ENCODE data around the gene CELA2B. TPM values are rescaled to one million over a fixed set of nuclear protein-coding genes. Genes with fewer than 3 reads are reported as not detected.
"Not testable (repeated sequence)": the region's sequence is repeated elsewhere in the genome, so short reads cannot be mapped to it uniquely, and the experiment has no call there.

The CELA2B gene
- not detected for total RNA-seq
- not detected for polyA plus RNA-seq
- long read RNA-seq, donor 1, result 0 reads
- long read RNA-seq, donor 2, result 0 reads
- long read RNA-seq, donor 3, partial matches to known transcripts, result 0 of 1 reads
- long read RNA-seq, donor 3, other reads (novel, unspliced or antisense), result 1 of 1 reads
- long read RNA-seq, donor 4, result 0 reads

DNA sequence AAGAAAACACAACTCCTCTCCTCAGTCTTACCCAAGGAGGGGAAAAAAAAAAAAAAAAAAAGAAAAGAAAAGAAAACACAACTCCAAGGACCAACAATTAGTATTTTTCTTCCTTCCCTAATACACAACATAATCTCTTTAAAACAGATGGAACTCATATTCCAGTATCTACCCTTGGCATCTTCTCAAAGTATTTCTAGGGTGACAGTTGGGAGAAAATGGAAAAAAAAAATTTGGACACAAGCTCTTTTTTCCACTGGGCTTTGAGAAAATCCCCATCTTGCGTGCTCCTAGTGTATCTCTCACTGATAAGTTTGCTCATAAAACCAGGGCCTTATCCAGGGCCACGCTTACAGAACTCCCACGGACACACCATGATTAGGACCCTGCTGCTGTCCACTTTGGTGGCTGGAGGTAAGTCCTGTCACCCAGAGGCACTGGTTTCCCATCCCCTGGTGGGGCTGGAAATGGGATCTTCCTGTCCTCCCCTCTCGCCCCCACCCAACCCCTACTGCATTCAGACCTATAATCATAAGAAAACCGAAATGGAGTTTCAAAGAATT lies at the start of gene CELA2B:
Gene CELA2B, plus strand, starts transcription at position 353 of the 563 bp plus-strand sequence. Its CDS starts 22 bp downstream, at position 375.
- no peaks in the 10 kb centered on the region for H3K27me3 ChIP-seq (ENCODE audit: control insufficient read depth, insufficient read depth)
- WGBS, result 66% methylated on average over 5 of the region's 5 CpGs

DNA sequence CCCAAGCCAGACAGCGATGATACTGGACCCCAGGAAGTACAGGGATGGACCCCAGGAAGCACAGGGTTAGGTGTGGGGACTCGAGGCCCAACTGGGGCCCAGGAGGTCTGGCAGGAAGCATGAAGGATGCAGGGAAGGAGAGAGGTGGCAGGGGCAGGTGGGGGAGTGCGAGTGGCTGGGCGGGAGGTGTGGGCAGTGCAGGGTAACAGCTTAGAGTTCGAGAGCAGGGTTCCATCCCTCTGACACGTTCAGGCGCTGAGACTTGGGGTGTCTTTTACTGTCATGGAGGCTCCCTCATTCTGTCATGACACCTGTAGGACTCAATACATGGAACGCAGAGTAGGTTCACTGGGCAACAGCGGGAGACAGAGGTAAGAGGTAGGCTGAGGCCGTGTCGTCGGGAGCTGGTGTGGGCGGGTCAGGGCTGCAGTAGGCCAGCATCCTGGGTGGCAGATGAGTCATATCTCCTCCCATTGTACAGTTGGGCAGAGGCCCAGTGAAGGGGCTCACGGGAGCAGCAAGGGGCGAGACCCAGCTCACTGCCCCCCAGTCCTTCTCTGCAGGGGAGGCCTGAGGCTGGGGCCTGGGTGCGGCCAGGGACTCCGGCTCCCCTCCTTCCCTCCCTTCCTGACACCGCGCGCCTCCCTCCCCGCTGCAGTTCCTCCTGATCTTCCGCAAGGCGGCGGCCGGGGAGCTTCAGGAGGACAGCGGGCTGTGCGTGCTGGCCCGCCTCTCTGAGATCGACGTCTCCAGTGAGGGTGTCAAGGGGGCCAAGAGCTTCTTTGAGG lies 49.2 kb upstream of the CELA2B start:
- Histone ChIP-seq H3K4me1 (ENCODE audit: control insufficient read depth, insufficient read depth, low read length) (no peaks in the 10 kb centered on the region), H3K4me3 (ENCODE audit: low read length) (no peak overlapping the region), H3K27me3 (ENCODE audit: control insufficient read depth, insufficient read depth) (no peaks in the 10 kb centered on the region), H3K9me3 (ENCODE audit: control insufficient read depth, low read length) (no peaks in the 10 kb centered on the region), H3K27ac (ENCODE audit: low read length) (no peak overlapping the region)
- DNase-seq, result peak in 1 of 3 donors; percentile 25
- intact Hi-C loops (cut with DNase I), result no loop called here
- ATAC-seq, result peak; percentile 15 to 30
- 46% methylated on average over 30 of the region's 30 CpGs for WGBS

More for the DNA sequence above, at the start of gene CELA2B:
- no peak within 1 kb of the TSS for H3K4me3 ChIP-seq (ENCODE audit: low read length)
- intact Hi-C loops (cut with DNase I), result no loop called here
- no peaks in the 10 kb centered on the region for H3K4me1 ChIP-seq (ENCODE audit: control insufficient read depth, insufficient read depth, low read length)
- DNase-seq (no peak), ATAC-seq (no peak)
- no peaks in the 10 kb centered on the region for H3K9me3 ChIP-seq (ENCODE audit: control insufficient read depth, low read length)
- H3K27ac ChIP-seq (ENCODE audit: low read length), result no peak within 1 kb of the TSS

DNA sequence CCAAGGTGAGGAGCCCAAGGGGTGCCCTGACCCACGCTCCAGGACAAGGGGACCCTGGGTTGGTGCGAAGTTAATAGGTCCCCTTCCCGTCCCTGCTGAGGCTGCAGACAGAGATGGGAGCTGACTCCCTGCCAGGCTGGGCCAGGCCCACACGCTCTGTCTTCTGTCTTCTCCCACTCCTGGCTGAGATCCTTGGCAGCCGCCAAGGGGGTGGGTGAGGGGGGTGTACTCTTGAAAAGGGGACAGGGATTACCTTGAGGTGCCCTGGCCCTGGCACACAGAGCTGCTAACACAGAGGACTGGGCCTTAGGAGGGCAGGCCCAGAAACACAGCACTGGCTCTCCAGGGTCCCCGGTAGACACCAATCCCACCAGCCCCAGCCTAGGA lies 48.6 kb upstream of the CELA2B start:
- 55% methylated on average over 6 of the region's 6 CpGs for WGBS
- Histone ChIP-seq H3K27ac (ENCODE audit: low read length) (no peak overlapping the region), H3K4me3 (ENCODE audit: low read length) (no peak overlapping the region), H3K4me1 (ENCODE audit: control insufficient read depth, insufficient read depth, low read length) (no peaks in the 10 kb centered on the region), H3K27me3 (ENCODE audit: control insufficient read depth, insufficient read depth) (no peaks in the 10 kb centered on the region), H3K9me3 (ENCODE audit: control insufficient read depth, low read length) (no peaks in the 10 kb centered on the region)
- no peak for DNase-seq
- intact Hi-C loops (cut with DNase I), result no loop called here
- no peak for ATAC-seq

DNA sequence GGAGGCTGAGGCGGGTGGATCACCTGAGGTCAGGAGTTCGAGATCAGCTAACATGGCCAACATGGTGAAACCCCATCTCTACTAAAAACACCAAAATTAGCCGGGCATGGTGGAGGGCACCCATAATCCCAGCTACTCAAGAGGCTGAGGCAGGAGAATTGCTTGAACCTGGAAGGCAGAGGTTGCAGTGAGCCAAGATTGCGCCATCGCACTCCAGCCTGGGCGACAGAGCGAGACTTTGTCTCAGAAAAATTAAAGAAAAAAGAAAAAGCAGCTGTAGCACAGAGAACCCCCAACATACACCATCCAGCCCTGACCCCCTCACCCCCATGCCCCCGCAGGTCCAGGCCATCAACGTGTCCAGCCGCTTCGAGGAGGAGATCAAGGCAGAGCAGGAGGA lies 47.7 kb upstream of the CELA2B start:
- H3K4me1 ChIP-seq (ENCODE audit: control insufficient read depth, insufficient read depth, low read length); H3K27me3 ChIP-seq (ENCODE audit: control insufficient read depth, insufficient read depth); intact Hi-C loops (cut with DNase I); ATAC-seq; H3K4me3 ChIP-seq (ENCODE audit: low read length); H3K9me3 ChIP-seq (ENCODE audit: control insufficient read depth, low read length); H3K27ac ChIP-seq (ENCODE audit: low read length): not testable (repeated sequence)
- DNase-seq, result peak in 1 of 3 donors; percentile 12
- WGBS, result 93% methylated on average over 11 of the region's 11 CpGs

DNA sequence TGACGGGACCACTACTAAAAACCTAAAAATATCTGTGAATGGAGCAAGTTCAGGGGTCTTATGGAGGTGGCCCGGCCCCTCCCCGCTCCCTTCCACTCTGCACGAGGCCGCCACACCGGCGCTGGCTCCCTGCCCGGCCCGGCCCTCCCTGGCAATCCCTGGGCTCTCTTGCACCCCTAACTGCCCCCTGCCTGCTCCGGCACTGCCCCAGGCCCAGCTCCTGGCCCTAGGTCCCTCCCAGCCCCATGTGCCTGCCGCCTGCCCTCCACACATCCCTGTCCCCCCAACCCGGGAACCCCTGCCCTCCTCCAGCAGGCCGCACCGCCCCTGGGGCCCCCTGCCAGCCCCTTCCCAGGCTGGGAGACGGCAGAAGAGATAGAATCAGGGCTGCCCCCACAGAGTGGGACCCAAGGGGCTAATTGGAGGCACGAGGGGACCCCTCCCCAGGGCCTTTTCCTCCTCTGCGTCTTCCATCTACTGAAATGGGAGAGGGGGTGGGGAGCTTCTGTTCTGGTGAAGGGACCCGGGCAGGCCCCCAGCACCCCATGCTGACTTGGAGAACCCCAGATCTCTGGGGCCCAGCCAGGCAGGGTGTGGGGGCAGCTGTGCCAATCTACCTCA lies 47.0 kb upstream of the CELA2B start:
- Histone ChIP-seq H3K27me3 (ENCODE audit: control insufficient read depth, insufficient read depth) (no peaks in the 10 kb centered on the region), H3K4me3 (ENCODE audit: low read length) (no peak overlapping the region), H3K27ac (ENCODE audit: low read length) (no peak overlapping the region), H3K9me3 (ENCODE audit: control insufficient read depth, low read length) (no peaks in the 10 kb centered on the region), H3K4me1 (ENCODE audit: control insufficient read depth, insufficient read depth, low read length) (no peaks in the 10 kb centered on the region)
- intact Hi-C loops (cut with DNase I), result no loop called here
- 87% methylated on average over 18 of the region's 18 CpGs for WGBS
- DNase-seq (peak in 1 of 3 donors; percentile 46), ATAC-seq (no peak)

DNA sequence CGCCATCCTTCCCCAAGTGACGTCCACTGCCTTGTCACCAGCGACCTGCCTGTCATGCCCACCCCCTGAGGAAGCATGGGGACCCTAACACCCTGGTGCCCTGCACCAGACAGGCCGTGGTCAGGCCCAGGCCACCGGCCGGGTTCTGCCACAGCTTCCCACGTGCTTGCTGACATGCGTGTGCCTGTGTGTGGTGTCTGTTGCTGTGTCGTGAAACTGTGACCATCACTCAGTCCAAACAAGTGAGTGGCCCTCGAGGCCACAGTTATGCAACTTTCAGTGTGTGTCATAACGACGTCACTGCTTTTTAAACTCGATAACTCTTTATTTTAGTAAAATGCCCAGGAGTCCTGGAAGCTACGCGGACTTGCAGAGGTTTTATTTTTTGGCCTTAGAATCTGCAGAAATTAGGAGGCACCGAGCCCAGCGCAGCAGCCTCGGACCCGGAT lies 46.2 kb upstream of the CELA2B start:
- H3K9me3 ChIP-seq (ENCODE audit: control insufficient read depth, low read length), result no peaks in the 10 kb centered on the region
- H3K4me3 ChIP-seq (ENCODE audit: low read length), result no peak overlapping the region
- H3K4me1 ChIP-seq (ENCODE audit: control insufficient read depth, insufficient read depth, low read length), result no peaks in the 10 kb centered on the region
- WGBS, result 87% methylated on average over 19 of the region's 19 CpGs
- no peak for ATAC-seq
- DNase-seq, result peak in 1 of 3 donors; percentile 39
- no peaks in the 10 kb centered on the region for H3K27me3 ChIP-seq (ENCODE audit: control insufficient read depth, insufficient read depth)
- intact Hi-C loops (cut with DNase I), result loop anchor here in 2 of 4 donors (2.0 kb wide), 2 partner anchors 105 to 107 kb away; no protein-coding TSS in a partner anchor
- H3K27ac ChIP-seq (ENCODE audit: low read length), result no peak overlapping the region

DNA sequence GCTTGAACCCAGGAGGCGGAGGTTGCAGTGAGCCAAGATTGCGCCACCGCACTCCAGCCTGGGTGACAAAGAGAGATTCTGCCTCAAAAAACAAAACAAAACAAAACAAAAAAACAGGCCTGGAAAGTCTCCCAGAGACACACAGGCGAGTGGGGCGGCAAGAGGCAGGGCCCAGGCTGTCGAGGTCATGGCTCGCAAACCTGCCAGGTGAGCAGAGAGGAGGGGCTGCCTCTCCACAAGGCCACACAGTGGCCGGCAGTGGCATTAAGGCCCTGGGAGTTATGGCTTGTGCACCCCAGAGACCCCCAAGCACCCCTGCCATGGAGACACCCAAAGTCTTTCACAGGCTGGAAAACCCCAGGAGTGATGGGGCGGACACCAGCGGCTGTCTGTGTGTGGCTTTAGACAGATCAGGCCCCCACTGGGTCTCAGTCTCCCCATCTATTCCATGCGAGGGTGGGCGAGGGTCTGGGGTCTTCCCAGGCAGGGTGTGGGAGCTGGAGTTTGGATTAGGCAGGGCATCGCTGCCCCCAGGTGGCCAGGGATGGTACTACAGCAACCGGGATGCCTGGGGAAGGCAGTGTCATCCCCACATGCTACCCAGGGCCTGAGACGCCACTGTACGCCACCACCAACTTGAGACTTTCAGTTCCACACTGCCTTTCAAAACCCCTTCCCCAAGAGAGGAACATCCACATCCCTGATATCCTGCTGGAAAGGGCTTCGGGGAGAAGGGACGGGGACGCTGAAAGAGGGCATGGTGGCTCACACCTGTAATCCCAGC lies 44.9 kb upstream of the CELA2B start:
- ATAC-seq (peak; percentile 59 to 76), DNase-seq (peak; percentile 64 to 87 (median 87))
- Histone ChIP-seq H3K27me3 (ENCODE audit: control insufficient read depth, insufficient read depth) (no peaks in the 10 kb centered on the region), H3K4me3 (ENCODE audit: low read length) (no peak overlapping the region), H3K27ac (ENCODE audit: low read length) (no peak overlapping the region), H3K4me1 (ENCODE audit: control insufficient read depth, insufficient read depth, low read length) (no peaks in the 10 kb centered on the region), H3K9me3 (ENCODE audit: control insufficient read depth, low read length) (no peaks in the 10 kb centered on the region)
- intact Hi-C loops (cut with DNase I), result loop anchor here (1.0 to 2.0 kb wide), 4 partner anchors 106 to 108 kb away; no protein-coding TSS in a partner anchor
- 60% methylated on average over 19 of the region's 19 CpGs for WGBS

DNA sequence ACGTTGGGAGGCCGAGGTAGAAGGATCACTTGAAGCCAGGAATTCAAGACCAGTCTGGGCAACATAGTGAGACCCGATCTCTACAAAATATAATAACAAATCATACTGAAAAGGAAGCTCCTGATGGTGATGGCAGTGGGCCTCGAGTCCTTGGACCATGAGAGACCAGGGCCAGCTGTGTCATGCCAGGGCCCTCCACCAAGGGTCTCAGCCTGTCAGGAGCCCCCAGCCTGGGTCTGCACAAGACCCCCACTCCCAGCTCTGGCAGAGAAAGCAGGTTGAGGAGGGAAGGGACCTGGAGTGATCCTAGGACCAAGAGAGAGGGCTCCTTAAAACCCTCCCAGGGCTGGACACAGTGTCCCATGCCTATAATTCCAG lies 44.3 kb upstream of the CELA2B start:
- 76% methylated on average over 4 of the region's 4 CpGs for WGBS
- peak in 1 of 3 donors; percentile 34 for DNase-seq
- no peaks in the 10 kb centered on the region for H3K9me3 ChIP-seq (ENCODE audit: control insufficient read depth, low read length)

DNA sequence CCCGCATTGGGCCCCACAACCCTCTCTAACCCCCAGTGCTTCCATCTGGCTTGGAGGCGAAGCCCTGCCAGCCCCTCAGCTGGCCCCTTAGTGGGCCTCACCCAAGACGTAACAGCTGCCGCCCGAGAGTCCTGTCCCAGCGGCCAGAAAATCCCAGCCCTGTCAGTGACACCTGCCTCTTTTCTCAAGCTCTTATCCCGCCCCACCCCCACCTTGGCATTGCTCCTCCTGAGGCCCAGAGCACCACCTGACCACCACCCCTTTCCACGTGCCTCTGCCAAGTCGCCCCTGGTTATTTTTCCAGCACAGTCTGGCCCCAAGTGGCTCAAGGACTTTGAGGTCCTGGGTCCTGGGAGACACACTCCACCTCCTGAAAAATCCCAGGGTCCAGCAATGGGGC lies 43.6 kb upstream of the CELA2B start:
- ATAC-seq (no peak), DNase-seq (peak in 1 of 3 donors; percentile 33)
- H3K27me3 ChIP-seq (ENCODE audit: control insufficient read depth, insufficient read depth), result no peaks in the 10 kb centered on the region
- H3K9me3 ChIP-seq (ENCODE audit: control insufficient read depth, low read length), result no peaks in the 10 kb centered on the region
- intact Hi-C loops (cut with DNase I), result no loop called here
- H3K27ac ChIP-seq (ENCODE audit: low read length), result no peak overlapping the region
- no peaks in the 10 kb centered on the region for H3K4me1 ChIP-seq (ENCODE audit: control insufficient read depth, insufficient read depth, low read length)
- 47% methylated on average over 9 of the region's 9 CpGs for WGBS
- no peak overlapping the region for H3K4me3 ChIP-seq (ENCODE audit: low read length)

More for the DNA sequence above, 44.3 kb upstream of the CELA2B start:
- Histone ChIP-seq H3K27me3 (ENCODE audit: control insufficient read depth, insufficient read depth) (no peaks in the 10 kb centered on the region), H3K4me3 (ENCODE audit: low read length) (no peak overlapping the region), H3K27ac (ENCODE audit: low read length) (no peak overlapping the region), H3K4me1 (ENCODE audit: control insufficient read depth, insufficient read depth, low read length) (no peaks in the 10 kb centered on the region)
- no peak for ATAC-seq
- intact Hi-C loops (cut with DNase I), result loop anchor here (1.0 to 2.0 kb wide), 4 partner anchors 107 to 109 kb away; no protein-coding TSS in a partner anchor

DNA sequence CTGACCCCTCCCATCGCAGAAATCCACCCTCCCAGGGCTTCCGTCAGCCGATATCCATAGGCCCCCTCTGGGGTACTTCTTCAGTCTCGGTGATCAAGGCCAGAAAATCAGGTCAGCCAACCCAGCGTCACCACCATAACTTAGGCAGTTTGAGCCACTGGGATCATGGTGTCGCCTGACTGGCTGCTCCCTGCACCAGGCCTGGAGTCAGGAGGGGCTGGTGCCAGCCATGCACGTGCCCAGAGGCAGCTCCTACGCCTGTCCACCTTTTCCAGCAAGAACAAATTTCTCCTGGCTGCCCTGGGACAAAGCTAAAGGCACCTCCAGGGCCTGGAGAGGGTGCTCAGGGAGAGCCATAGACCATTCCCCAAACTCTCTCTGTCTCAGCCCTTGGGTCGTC lies 42.4 kb upstream of the CELA2B start:
- no peaks in the 10 kb centered on the region for H3K27me3 ChIP-seq (ENCODE audit: control insufficient read depth, insufficient read depth)
- DNase-seq (peak in 1 of 3 donors; percentile 11), ATAC-seq (no peak)
- H3K4me1 ChIP-seq (ENCODE audit: control insufficient read depth, insufficient read depth, low read length), result no peaks in the 10 kb centered on the region
- H3K4me3 ChIP-seq (ENCODE audit: low read length), result no peak overlapping the region
- H3K9me3 ChIP-seq (ENCODE audit: control insufficient read depth, low read length), result no peaks in the 10 kb centered on the region
- no peak overlapping the region for H3K27ac ChIP-seq (ENCODE audit: low read length)
- intact Hi-C loops (cut with DNase I), result no loop called here
- WGBS, result 91% methylated on average over 9 of the region's 9 CpGs

All from right cardiac atrium (tissue), 5 donors.